H1 (cell line): ENCODE results near the gene GALNT9. TPM values are rescaled to one million over a fixed set of nuclear protein-coding genes. Genes with fewer than 3 reads are reported as not detected.

Experiments
- CTCF ChIA-PET: fragments of 300-600 bp; sonication (Branson Sonifier 250); formaldehyde crosslinking; loops from one replicate; lab custom pipeline; 2021; ENCODE audit not compliant: partially characterized antibody; lab: Charles Lee
- POLR2A ChIA-PET: fragments of 300-600 bp; sonication (Branson Sonifier 250); formaldehyde crosslinking; loops from one replicate; lab custom pipeline; 2021; ENCODE audit warnings: inconsistent platforms; ENCODE audit not compliant: partially characterized antibody; lab: Charles Lee
- DNase-seq, 2 experiments: peaks; one replicate each; pipeline versions ENCODE4 v3.0.0 to v3.0.0-alpha.2; 2010 to 2022; ENCODE audit warnings: low spot score in 2 of 2, low read depth in 1 of 2, mixed read lengths in 1 of 2
- FAIRE-seq: peaks from 2 replicates; lab custom pipeline; 2011; peaks lifted over from hg19 to GRCh38; lab: Jason Lieb, UNC
- H2AFZ ChIP-seq: 2 replicates; pipeline ENCODE4 v1.8.1; 2012; ENCODE audit warnings: low read length, inconsistent platforms
- H2AK5ac ChIP-seq: 2 replicates; pipeline ENCODE4 v1.6.1; 2013; ENCODE audit warnings: low read depth, low read length
- H2BK120ac ChIP-seq: replicated peaks from 2 replicates; pipeline ENCODE3; 2013; ENCODE audit warnings: low read depth, low read length, inconsistent platforms
- H2BK12ac ChIP-seq: 2 replicates; pipeline ENCODE4 v1.6.1; 2013; ENCODE audit warnings: low read depth, low read length
- H2BK15ac ChIP-seq: 2 replicates; pipeline ENCODE4 v1.6.1; 2013; ENCODE audit warnings: low read length
- H2BK20ac ChIP-seq: 2 replicates; pipeline ENCODE4 v1.6.1; 2013; ENCODE audit warnings: low read length
- H2BK5ac ChIP-seq: 2 replicates; pipeline ENCODE4 v1.6.1; 2013; ENCODE audit warnings: low read depth, low read length
- H3K14ac ChIP-seq: 2 replicates; pipeline ENCODE4 v1.6.1; 2013; ENCODE audit warnings: inconsistent platforms; ENCODE audit not compliant: insufficient read length
- H3K18ac ChIP-seq: 2 replicates; pipeline ENCODE4 v1.6.1; 2013; ENCODE audit warnings: low read length; ENCODE audit errors: extremely low read depth
- H3K23ac ChIP-seq: 2 replicates; pipeline ENCODE4 v1.6.1; 2013; ENCODE audit warnings: inconsistent platforms; ENCODE audit not compliant: insufficient read length
- H3K23me2 ChIP-seq: 2 replicates; pipeline ENCODE4 v1.6.1; 2013; ENCODE audit warnings: low read depth, low read length
- H3K27ac ChIP-seq: 2 replicates; pipeline ENCODE4 v1.6.1; 2011; ENCODE audit warnings: low read depth, low read length, inconsistent platforms
- H3K27me3 ChIP-seq, 4 experiments: replicated peaks in 1 of 4; 1 replicate in 1 of 4; 2 replicates in 3 of 4; pipeline versions ENCODE4 v1.6.1 to v1.8.1; 2011 to 2013; ENCODE audit warnings: low read length in 3 of 4, mild to moderate bottlenecking in 3 of 4, inconsistent platforms in 2 of 4, mixed read lengths in 2 of 4, moderate library complexity in 1 of 4; ENCODE audit not compliant: control insufficient read depth in 3 of 4, insufficient read depth in 3 of 4; ENCODE audit errors: extremely low read depth in 1 of 4
- H3K36me3 ChIP-seq, 4 experiments: 2 replicates each; pipeline versions ENCODE4 v1.6.1 to v1.8.1; 2011 to 2013; ENCODE audit warnings: mild to moderate bottlenecking in 4 of 4, low read length in 3 of 4, moderate library complexity in 2 of 4, control low read depth in 1 of 4, inconsistent platforms in 1 of 4; ENCODE audit not compliant: insufficient read depth in 4 of 4, control insufficient read depth in 2 of 4
- H3K4ac ChIP-seq: replicated peaks from 2 replicates; pipeline ENCODE3; 2013; ENCODE audit warnings: low read length, low read depth, mixed read lengths, inconsistent platforms; ENCODE audit not compliant: insufficient read length
- H3K4me1 ChIP-seq, 4 experiments: replicated peaks in 1 of 4; 1 replicate in 1 of 4; 2 replicates in 3 of 4; pipeline versions ENCODE4 v1.6.1 to v1.8.1; 2011 to 2013; ENCODE audit warnings: low read length in 3 of 4, inconsistent platforms in 2 of 4, mixed read lengths in 1 of 4; ENCODE audit not compliant: insufficient read depth in 4 of 4, control insufficient read depth in 3 of 4
- H3K4me2 ChIP-seq, 2 experiments: 2 replicates each; pipeline versions ENCODE4 v1.6.1 to v1.8.1; 2011 to 2013; ENCODE audit warnings: low read depth in 2 of 2, low read length in 2 of 2, control low read depth in 1 of 2, inconsistent platforms in 1 of 2, mild to moderate bottlenecking in 1 of 2; ENCODE audit not compliant: insufficient read depth in 1 of 2
- H3K4me3 ChIP-seq, 4 experiments: fragments of 200-600, 300-600 bp in 1 of 4; sonication (generic), shearing (Covaris generic), sonication (Bioruptor Twin) in 1 of 4; 2 replicates each; pipeline versions ENCODE4 v1.5.1 to v1.8.1; 2011 to 2016; ENCODE audit warnings: low read length in 4 of 4, low read depth in 3 of 4, control low read depth in 2 of 4, inconsistent platforms in 2 of 4, mild to moderate bottlenecking in 2 of 4, mixed read lengths in 1 of 4, moderate library complexity in 1 of 4; ENCODE audit not compliant: insufficient read depth in 2 of 4; ENCODE audit errors: extremely low read depth in 1 of 4
- H3K56ac ChIP-seq: replicated peaks from 2 replicates; pipeline ENCODE3; 2013; ENCODE audit warnings: low read depth, mild to moderate bottlenecking, mixed read lengths, low read length, inconsistent platforms; ENCODE audit not compliant: insufficient read length
- H3K79me1 ChIP-seq: 2 replicates; pipeline ENCODE4 v1.6.1; 2013; ENCODE audit warnings: low read depth, low read length, control low read depth
- H3K79me2 ChIP-seq, 2 experiments: 2 replicates each; pipeline versions ENCODE4 v1.6.1 to v1.8.1; 2012 to 2013; ENCODE audit warnings: low read length in 2 of 2, mild to moderate bottlenecking in 2 of 2, inconsistent platforms in 1 of 2; ENCODE audit not compliant: insufficient read depth in 2 of 2, control insufficient read depth in 1 of 2
- H3K9ac ChIP-seq, 4 experiments: replicated peaks in 1 of 4; 1 replicate in 1 of 4; 2 replicates in 3 of 4; pipeline versions ENCODE4 v1.6.1 to v1.8.1; 2011 to 2013; ENCODE audit warnings: low read depth in 3 of 4, low read length in 3 of 4, control low read depth in 2 of 4, mild to moderate bottlenecking in 2 of 4, moderate library complexity in 2 of 4, inconsistent platforms in 1 of 4; ENCODE audit errors: extremely low read depth in 1 of 4
- H3K9me3 ChIP-seq, 2 experiments: 2 replicates each; pipeline versions ENCODE4 v1.6.1 to v1.8.1; 2012 to 2013; ENCODE audit warnings: mild to moderate bottlenecking in 2 of 2, moderate library complexity in 2 of 2, control low read depth in 1 of 2, inconsistent platforms in 1 of 2, low read depth in 1 of 2, low read length in 1 of 2, mixed read lengths in 1 of 2; ENCODE audit not compliant: insufficient read depth in 2 of 2
- H4K20me1 ChIP-seq, 2 experiments: replicated peaks in 1 of 2; 2 replicates each; pipeline versions ENCODE3 to v1.8.1; 2011 to 2013; ENCODE audit warnings: inconsistent platforms in 2 of 2, low read length in 2 of 2, mild to moderate bottlenecking in 1 of 2; ENCODE audit not compliant: insufficient read depth in 2 of 2, control insufficient read depth in 1 of 2
- H4K5ac ChIP-seq: 2 replicates; pipeline ENCODE4 v1.6.1; 2013; ENCODE audit warnings: low read length, low read depth, mixed read lengths, inconsistent platforms; ENCODE audit not compliant: insufficient read length
- H4K8ac ChIP-seq: 2 replicates; pipeline ENCODE4 v1.8.0; 2013; ENCODE audit warnings: mild to moderate bottlenecking, moderate library complexity, low read length, inconsistent platforms; ENCODE audit not compliant: insufficient read depth; ENCODE audit errors: extremely low read depth
- H4K91ac ChIP-seq: replicated peaks from 2 replicates; pipeline ENCODE3; 2013; ENCODE audit warnings: low read length, mixed read lengths, inconsistent platforms; ENCODE audit not compliant: insufficient read length
- BRCA1 ChIP-seq: IDR thresholded peaks from 2 replicates; pipeline ENCODE4 v1.6.1; 2012; ENCODE audit warnings: low read depth, low read length, improper control_type of control experiment
- CBX8 ChIP-seq: fragments of 300-800, 300-1000 bp; sonication (generic); IDR thresholded peaks from 2 replicates; pipeline ENCODE4 v1.7.1; 2016; ENCODE audit warnings: low read depth, low read length, borderline replicate concordance
- JUND ChIP-seq: IDR thresholded peaks from 2 replicates; pipeline ENCODE4 v1.6.1; 2011; ENCODE audit warnings: mild to moderate bottlenecking, improper control_type of control experiment, low read length
- KDM1A ChIP-seq: fragments of 200-600, 300-600 bp; sonication (generic); IDR thresholded peaks from 2 replicates; pipeline ENCODE4 v1.7.1; 2016; ENCODE audit warnings: mild to moderate bottlenecking, low read length, borderline replicate concordance
- MAX ChIP-seq: IDR thresholded peaks from 2 replicates; pipeline ENCODE4 v1.6.1; 2012; ENCODE audit warnings: inconsistent platforms
- NRF1 ChIP-seq: IDR thresholded peaks from 2 replicates; pipeline ENCODE4 v1.6.1; 2011; ENCODE audit warnings: mild to moderate bottlenecking, low read depth, low read length, improper control_type of control experiment
- POLR2AphosphoS5 ChIP-seq: IDR thresholded peaks from 2 replicates; pipeline ENCODE4 v1.6.1; 2011; ENCODE audit warnings: low read depth, low read length
- SUZ12 ChIP-seq: fragments of 200-600 bp; sonication (generic); IDR thresholded peaks from 2 replicates; pipeline ENCODE4 v1.6.1; 2012; ENCODE audit warnings: mild to moderate bottlenecking, inconsistent platforms, low read length, moderate library complexity, mixed read lengths
- TAF1 ChIP-seq: IDR thresholded peaks from 2 replicates; pipeline ENCODE4 v1.6.1; 2011; ENCODE audit warnings: mild to moderate bottlenecking, low read depth, low read length
- USF2 ChIP-seq: IDR thresholded peaks from 2 replicates; pipeline ENCODE4 v1.6.1; 2011; ENCODE audit warnings: low read length, improper control_type of control experiment
- ZNF274 ChIP-seq: IDR thresholded peaks from 2 replicates; pipeline ENCODE4 v1.7.0; 2012; ENCODE audit warnings: low read length, borderline replicate concordance; ENCODE audit errors: extremely low read depth
- WGBS, 2 experiments: shearing (Covaris generic) in 1 of 2; methylation state at CpG; one replicate each; pipeline versions ENCODE4 v1.1.6 to v1.1.7; 2013 to 2015; ENCODE audit warnings: low lambda C conversion rate in 2 of 2, mixed read lengths in 2 of 2, inconsistent platforms in 1 of 2, low coverage in 1 of 2, missing lambda C conversion rate in 1 of 2; ENCODE audit not compliant: insufficient replicate concordance in 2 of 2, insufficient coverage in 1 of 2, insufficient read length in 1 of 2; ENCODE audit errors: extremely low coverage in 1 of 2, missing lambda C conversion rate in 1 of 2; 5-methylcytosine and 5-hydroxymethylcytosine counted together
- polyA plus RNA-seq, 7 experiments: library from polyadenylated mRNA; depleted of rRNA in 3 of 7; stranded (reverse) in 5 of 7; unstranded in 2 of 7; fragments of >200 nt in 5 of 7; fragments of 200-250 nt in 2 of 7; gene quantifications; 1 replicate in 5 of 7; 2 replicates in 1 of 7; 4 replicates in 1 of 7; pipeline versions ENCODE4 v1.2.1 to v1.2.3, GENCODE V29; 2011 to 2013; ENCODE audit warnings: missing spikeins in 2 of 7, mixed read lengths in 2 of 7
- total RNA-seq: library from RNA; stranded (reverse); fragmentation: NEBNext Ultra II Directional; extraction: Animal tissue kit (Norgen Biotek cat#: 25700); gene quantifications from 2 replicates; pipeline ENCODE4 v1.2.1, GENCODE V29; 2021

GALNT9 gene
- total and polyA plus RNA-seq, 2 of the 8 experiments (the other 6 are each of a cell fraction or from before 2014, with no cell fraction given): 2.0 to 3.6 TPM

DNA sequence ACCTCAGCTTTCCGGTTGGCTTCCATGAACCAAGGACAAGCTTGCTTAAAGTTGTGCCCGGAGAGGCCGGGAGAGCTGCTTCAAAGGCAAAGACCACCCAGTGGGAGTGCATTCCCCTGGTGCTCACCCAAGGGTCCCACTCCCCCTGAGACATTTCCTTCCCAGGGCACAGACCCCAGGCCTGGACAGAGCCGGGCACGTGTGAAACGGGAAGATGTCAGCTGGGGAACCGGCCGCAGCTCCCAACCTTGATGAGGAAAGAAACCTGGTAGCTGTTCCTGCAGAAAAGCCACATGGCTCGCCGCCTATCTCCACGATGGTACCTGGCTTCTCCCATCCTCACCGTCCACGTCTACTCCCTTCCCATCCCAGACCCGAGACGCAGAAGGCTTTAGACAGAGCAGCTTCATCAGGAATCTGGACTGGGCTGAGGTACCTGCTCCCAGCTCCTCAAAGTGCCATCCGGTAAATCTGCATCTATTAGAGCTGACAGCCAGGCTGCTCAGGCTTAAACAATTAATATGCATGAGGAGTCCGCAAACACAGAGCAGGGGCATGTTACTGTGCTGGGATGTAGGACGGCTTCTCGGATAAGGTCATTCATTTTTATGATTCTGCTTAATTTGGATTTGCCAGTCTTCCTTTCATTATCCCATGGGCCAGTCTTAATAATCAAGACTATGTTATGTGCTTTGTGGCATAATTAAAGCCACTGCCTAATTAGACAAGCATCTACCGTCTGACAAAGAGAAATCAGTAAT is 53.1 kb downstream of the GALNT9 start:
- no peak overlapping the region for H2BK12ac ChIP-seq
- H3K4me3 ChIP-seq: no peak overlapping the region
- H3K27me3 ChIP-seq: peaks cover 0 to 2% (median 0%) of the 10 kb centered on the region in 4 experiments; a peak in 3 of 7 replicates
- no peak overlapping the region for H2BK15ac ChIP-seq
- FAIRE-seq: no peak
- H2AK5ac ChIP-seq: no peak overlapping the region
- ChIA-PET POLR2A (interaction anchor here (1.0 kb wide), 1 partner anchor 13 kb away, joined by 3 read pairs; no protein-coding TSS in a partner anchor), CTCF (interaction anchor here (0.6 to 4.9 kb wide), 13 partner anchors 9 to 310 kb away, joined by 3 to 36 read pairs (median 3); no protein-coding TSS in a partner anchor)
- H2BK5ac ChIP-seq: no peak overlapping the region
- no peak overlapping the region for H4K5ac ChIP-seq
- H3K36me3 ChIP-seq: no peaks in the 10 kb centered on the region
- no peak overlapping the region for H3K14ac ChIP-seq
- no peak overlapping the region for H3K56ac ChIP-seq
- no peak overlapping the region for H3K4me2 ChIP-seq
- no peaks in the 10 kb centered on the region for H3K9me3 ChIP-seq
- H3K23me2 ChIP-seq: no peaks in the 10 kb centered on the region
- H3K9ac ChIP-seq: no peak overlapping the region
- H3K79me1 ChIP-seq: no peaks in the 10 kb centered on the region
- H2BK20ac ChIP-seq: no peak overlapping the region
- H3K4me1 ChIP-seq: peaks cover 0 to 16% (median 12%) of the 10 kb centered on the region in 4 experiments; a peak in 6 of 7 replicates
- no peak overlapping the region for H4K8ac ChIP-seq
- H4K20me1 ChIP-seq: peaks cover 0 to 2% of the 10 kb centered on the region in 2 experiments
- H3K23ac ChIP-seq: no peak overlapping the region
- H3K18ac ChIP-seq: no peak overlapping the region
- WGBS, 2 experiments: 87% methylated on average over 20 of the region's 20 CpGs; no CpG with 5 or more reads in 1 of the 2 experiments
- H2BK120ac ChIP-seq: no peak overlapping the region
- no peak overlapping the region for H2AFZ ChIP-seq
- no peak for DNase-seq
- H3K79me2 ChIP-seq: no peaks in the 10 kb centered on the region
- no peak overlapping the region for H4K91ac ChIP-seq
- no peak overlapping the region for H3K27ac ChIP-seq
- no peak overlapping the region for H3K4ac ChIP-seq
- TF ChIP-seq USF2 (no peak), SUZ12 (no peak), BRCA1 (no peak), JUND (no peak), POLR2AphosphoS5 (no peak), KDM1A (no peak), CBX8 (no peak), ZNF274 (no peak), TAF1 (no peak), NRF1 (no peak), MAX (no peak)
